T-helper 22 cell (primary cell): ENCODE measurements around the gene PRKCB.

ENCODE experiments used
- DNase-seq: peaks from one replicate; pipeline ENCODE4 v3.0.0-alpha.2; 2020; ENCODE audit warnings: low read depth

Gene PRKCB

GRCh38 chr16:23836404-23837311 is 875 bp downstream of the PRKCB start:
- DNase-seq, result peak; percentile 17

DNA sequence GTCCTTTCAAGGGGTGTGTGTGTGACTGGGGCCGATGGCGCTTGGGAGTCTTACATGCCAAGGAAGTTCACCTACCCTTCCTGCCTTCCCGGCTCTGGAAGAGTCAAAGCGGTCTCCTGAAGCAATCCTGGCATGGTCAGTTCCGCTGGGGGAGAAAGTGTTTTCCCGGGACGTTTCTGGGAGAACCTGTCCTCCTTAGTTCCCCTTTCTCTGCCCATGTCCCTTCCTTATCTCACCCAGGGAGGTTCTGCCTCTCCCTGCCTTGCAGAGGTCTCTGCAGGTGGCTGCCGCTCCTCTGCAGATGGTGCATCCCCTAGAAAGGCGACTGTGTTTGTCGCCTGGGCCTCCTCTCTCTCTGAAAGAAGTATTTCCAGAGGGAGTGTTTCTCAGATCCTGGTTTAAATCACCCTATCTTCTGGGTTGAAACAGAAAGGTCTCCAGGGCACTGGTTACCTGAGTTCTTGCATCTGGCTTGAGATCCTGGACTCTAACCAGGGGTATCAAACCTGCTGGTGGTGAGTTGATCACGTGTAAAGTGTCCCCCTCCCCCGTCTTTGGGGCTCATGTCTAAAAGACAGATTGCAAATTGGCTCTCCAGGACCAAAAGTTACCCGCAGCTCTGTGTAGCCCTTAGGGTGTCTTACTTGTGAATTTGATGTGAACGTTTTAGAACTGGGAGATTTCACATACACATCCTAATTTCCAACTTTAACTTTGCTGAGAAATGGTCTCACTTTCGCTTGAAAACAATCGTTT is 1.9 kb downstream of the PRKCB start:
- DNase-seq, result no peak

DNA sequence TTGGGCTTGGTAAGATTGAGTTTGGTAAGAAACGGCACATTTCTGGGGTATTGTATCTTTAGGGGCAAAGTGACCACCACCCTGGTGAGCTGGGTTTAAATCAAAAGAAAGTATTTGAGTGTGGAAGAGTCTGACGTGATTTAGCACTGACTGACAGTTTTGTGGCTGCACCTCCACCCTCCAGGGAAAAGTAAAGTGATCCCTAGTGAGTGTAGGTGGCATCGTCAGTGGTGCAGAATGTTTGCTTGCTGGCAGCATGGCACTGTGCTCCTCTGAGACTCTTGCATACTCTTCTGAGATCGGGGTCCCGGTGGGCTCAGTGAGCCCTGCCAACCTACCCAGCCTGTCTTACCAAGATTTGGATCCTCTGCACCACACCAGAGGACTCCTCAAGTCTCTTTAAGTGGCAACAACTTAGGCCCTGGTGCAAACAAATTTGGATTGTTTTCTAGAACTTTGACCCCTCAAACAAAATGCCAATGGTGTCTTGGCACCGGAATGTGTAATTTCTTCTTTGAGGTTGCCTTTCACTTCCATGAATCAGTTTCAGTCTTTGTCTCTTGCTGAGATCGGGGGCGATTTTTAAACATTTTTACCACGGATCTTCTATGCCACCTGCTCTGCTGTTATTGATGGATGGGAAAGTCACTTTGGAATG is 2.8 kb downstream of the PRKCB start:
- no peak for DNase-seq

GRCh38 chr16:23840310-23840709 is 4.5 kb downstream of the PRKCB start:
- no peak for DNase-seq

GRCh38 chr16:23842137-23842600 is 6.4 kb downstream of the PRKCB start:
- DNase-seq, result no peak

DNA sequence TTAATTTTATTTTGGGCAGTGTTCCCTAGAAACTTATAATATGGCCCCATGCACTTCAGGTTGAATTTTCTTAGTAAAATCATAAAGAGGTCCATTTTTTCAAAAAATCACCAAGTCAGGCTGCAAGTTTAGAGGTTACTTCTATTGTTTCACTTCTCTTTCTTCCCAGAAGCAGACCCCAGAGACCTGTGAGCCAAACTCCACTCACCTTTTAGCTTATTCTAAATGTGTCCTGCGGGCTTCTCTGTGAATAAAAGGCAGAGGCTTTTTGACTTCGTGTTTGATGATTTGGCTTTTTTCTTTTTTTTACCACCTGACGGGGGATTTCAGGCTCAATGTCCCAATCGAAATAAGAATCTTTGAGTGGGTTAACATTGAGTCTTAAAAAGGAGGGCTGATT is 7.4 kb downstream of the PRKCB start:
- no peak for DNase-seq

DNA sequence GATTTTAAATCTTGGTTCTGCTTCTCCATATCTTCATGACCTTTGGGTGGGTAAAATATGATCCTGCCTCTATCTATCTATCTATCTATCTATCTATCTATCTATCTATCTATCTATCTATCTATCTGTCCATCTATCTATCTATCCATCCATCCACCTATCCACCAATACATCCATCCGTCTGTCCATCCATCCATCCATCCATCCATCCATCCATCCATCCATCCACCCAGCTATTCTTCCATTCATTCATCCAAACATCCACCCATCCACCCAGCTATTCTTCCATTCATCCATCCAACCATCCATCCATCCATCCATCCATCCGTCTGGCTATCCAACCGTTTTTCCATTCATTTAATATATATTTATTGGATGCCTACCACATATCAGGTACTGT is 11.5 kb downstream of the PRKCB start:
- no peak for DNase-seq

- DNase-seq, result no peak
Measured at GRCh38 chr16:23847948-23848347, 12.2 kb downstream of the PRKCB start.

GRCh38 chr16:23848958-23849357 is 13.2 kb downstream of the PRKCB start:
- DNase-seq, result no peak

DNA sequence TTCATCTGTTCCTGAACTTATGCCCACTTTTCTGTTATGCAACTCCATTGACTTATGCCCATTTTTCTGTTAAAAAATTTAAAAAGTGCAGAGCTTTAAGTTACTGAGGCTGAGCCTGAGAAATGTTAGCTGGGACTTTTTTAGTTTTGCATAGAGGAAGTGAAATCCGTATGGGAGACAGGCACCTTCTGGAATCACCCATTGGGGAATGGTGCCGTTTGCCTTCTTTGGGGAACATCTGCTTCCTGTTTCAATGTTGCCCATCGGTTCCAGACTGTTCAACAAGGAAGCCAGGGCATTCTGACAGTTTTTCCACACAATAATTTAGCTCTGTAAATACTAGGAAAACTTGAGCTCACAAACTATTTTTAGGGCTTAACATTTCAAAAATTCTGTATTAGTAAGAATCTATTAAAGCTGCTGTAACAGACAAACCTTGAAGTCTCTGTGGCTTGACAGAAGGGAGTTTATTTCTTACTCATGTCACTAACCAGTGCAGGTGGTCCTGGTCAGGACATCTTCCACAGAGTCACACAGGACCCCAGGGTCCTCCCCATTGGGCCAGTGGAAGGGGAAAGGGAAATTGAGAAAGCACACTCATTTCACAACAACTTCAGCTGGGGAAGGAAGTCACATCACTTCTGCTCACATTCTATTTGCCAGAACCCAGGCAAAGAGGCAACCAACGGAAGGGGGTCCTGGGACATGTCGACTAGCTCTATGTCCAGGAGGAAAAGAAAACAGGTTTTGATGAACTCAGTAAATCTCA is 17.2 kb downstream of the PRKCB start:
- no peak for DNase-seq

DNA sequence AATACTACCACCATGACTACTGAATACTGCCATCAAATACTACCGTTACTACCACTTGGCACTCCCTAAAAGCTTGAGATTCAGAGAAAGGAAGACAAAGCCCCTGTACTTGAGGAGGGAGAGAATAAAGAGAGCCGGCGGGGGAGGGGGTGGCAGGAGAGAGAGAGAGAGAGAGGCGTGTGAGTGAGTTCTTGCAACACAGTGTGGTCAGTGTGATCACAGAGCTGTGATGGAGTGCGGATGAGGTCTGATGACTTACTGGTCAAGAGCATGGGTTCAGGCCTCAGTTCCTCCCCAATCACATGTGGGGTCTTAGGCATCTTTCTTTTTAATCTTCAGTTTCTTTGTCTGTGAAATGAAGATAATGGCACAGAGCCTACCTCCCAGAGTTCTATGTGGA is 19.2 kb downstream of the PRKCB start:
- DNase-seq, result no peak

DNA sequence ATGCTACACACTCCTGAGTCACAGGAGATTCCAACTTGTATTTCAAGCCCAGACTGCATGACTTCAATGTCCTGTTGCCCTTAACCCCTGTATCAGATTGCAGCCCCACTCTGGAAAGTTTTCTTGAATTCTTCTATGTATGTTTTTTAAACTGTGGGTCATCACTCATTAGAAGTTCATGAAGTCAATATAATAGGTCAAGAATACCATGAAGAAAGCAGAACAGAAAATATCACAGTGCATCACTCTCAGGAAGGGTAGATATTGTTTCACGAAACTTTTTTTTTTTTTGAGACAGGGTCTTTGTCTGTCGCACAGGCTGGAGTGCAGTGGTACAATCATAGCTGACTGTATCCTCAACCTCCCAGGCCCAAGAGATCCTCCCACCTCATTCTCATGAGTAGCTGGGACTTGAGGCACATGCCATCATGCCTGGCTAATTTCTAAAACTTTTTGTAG is 20.5 kb downstream of the PRKCB start:
- no peak for DNase-seq

GRCh38 chr16:23857256-23857880 is 21.6 kb downstream of the PRKCB start:
- no peak for DNase-seq

DNA sequence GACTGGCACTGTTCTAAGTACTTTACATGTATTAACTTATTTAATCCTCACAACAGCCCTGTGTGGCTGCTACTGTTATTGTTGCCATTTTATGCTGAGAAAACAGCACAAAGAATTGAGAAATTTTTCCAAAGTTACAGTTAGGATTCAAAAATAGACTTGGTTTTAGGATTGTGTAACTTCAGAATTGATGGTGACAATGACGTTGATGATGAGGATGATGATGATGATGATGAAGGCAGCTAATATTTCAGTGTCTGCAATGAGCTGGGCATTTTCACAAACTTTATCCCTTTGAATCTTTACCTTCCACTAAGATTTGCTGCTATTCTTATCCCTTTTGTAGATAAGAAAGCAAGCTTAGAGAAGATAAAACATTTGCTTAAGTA is 22.1 kb downstream of the PRKCB start:
- no peak for DNase-seq

- no peak for DNase-seq
Measured at GRCh38 chr16:23858542-23858941, 22.8 kb downstream of the PRKCB start.

- DNase-seq, result no peak
Measured at GRCh38 chr16:23859713-23860269, 24.0 kb downstream of the PRKCB start.

GRCh38 chr16:23861874-23862273 is 26.1 kb downstream of the PRKCB start:
- no peak for DNase-seq

GRCh38 chr16:23862556-23862955 is 26.8 kb downstream of the PRKCB start:
- no peak for DNase-seq

GRCh38 chr16:23863511-23864422 is 28.0 kb downstream of the PRKCB start:
- DNase-seq, result no peak

- DNase-seq, result no peak
Measured at GRCh38 chr16:23865853-23866252, 30.1 kb downstream of the PRKCB start.
